HEK293 (cell line): ENCODE data around the gene AGRN.

Experiments used
- YY2 ChIP-seq: fragments of 450-650 bp; formaldehyde crosslinking; IDR thresholded peaks from 2 replicates; pipeline ENCODE4 v1.5.1; 2016; ENCODE audit warnings: missing biosample characterization, missing genetic modification characterization
- ZBTB20 ChIP-seq: fragments of 450-650 bp; formaldehyde crosslinking; IDR thresholded peaks from 2 replicates; pipeline ENCODE4 v1.5.1; 2016; ENCODE audit warnings: missing biosample characterization, missing genetic modification characterization
- ZFP37 ChIP-seq: fragments of 450-650 bp; formaldehyde crosslinking; IDR thresholded peaks from 2 replicates; pipeline ENCODE4 v1.5.1; 2016; ENCODE audit warnings: missing biosample characterization, missing genetic modification characterization
- ZNF10 ChIP-seq: fragments of 450-650 bp; formaldehyde crosslinking; IDR thresholded peaks from 2 replicates; pipeline ENCODE4 v1.5.1; 2017; ENCODE audit warnings: missing biosample characterization, missing genetic modification characterization
- ZNF175 ChIP-seq: fragments of 450-650 bp; formaldehyde crosslinking; IDR thresholded peaks from 2 replicates; pipeline ENCODE4 v1.5.1; 2016; ENCODE audit warnings: missing biosample characterization, missing genetic modification characterization
- ZNF2 ChIP-seq: fragments of 450-650 bp; formaldehyde crosslinking; IDR thresholded peaks from 2 replicates; pipeline ENCODE4 v1.5.1; 2016; ENCODE audit warnings: missing biosample characterization, missing genetic modification characterization
- ZNF221 ChIP-seq: fragments of 450-650 bp; formaldehyde crosslinking; IDR thresholded peaks from 2 replicates; pipeline ENCODE4 v1.5.1; 2017; ENCODE audit warnings: missing biosample characterization, missing genetic modification characterization, borderline replicate concordance
- ZNF266 ChIP-seq: fragments of 450-650 bp; formaldehyde crosslinking; IDR thresholded peaks from 2 replicates; pipeline ENCODE4 v1.5.1; 2016; ENCODE audit warnings: missing biosample characterization, missing genetic modification characterization, low read depth
- ZNF292 ChIP-seq: fragments of 450-650 bp; formaldehyde crosslinking; IDR thresholded peaks from 2 replicates; pipeline ENCODE4 v1.5.1; 2016; ENCODE audit warnings: low read depth, missing biosample characterization, missing genetic modification characterization, borderline replicate concordance
- ZNF391 ChIP-seq: fragments of 450-650 bp; formaldehyde crosslinking; IDR thresholded peaks from 2 replicates; pipeline ENCODE4 v1.5.1; 2016; ENCODE audit warnings: low read depth, missing biosample characterization, missing genetic modification characterization, borderline replicate concordance
- ZNF423 ChIP-seq: fragments of 450-650 bp; formaldehyde crosslinking; IDR thresholded peaks from 2 replicates; pipeline ENCODE4 v1.5.1; 2016; ENCODE audit warnings: missing biosample characterization, missing genetic modification characterization
- ZNF473 ChIP-seq: fragments of 450-650 bp; formaldehyde crosslinking; IDR thresholded peaks from 2 replicates; pipeline ENCODE4 v1.5.1; 2017; ENCODE audit warnings: missing biosample characterization, missing genetic modification characterization
- ZNF510 ChIP-seq: fragments of 450-650 bp; formaldehyde crosslinking; IDR thresholded peaks from 2 replicates; pipeline ENCODE4 v1.5.1; 2018; ENCODE audit warnings: mild to moderate bottlenecking, missing genetic modification characterization, missing biosample characterization; ENCODE audit not compliant: insufficient replicate concordance
- ZNF555 ChIP-seq: fragments of 450-650 bp; formaldehyde crosslinking; conservative IDR thresholded peaks from 2 replicates; pipeline ENCODE4 v1.5.1; 2017; ENCODE audit warnings: missing biosample characterization, mild to moderate bottlenecking, missing genetic modification characterization, inconsistent platforms
- ZNF610 ChIP-seq: fragments of 450-650 bp; formaldehyde crosslinking; IDR thresholded peaks from 2 replicates; pipeline ENCODE4 v1.5.1; 2016; ENCODE audit warnings: missing biosample characterization, missing genetic modification characterization, borderline replicate concordance
- ZNF626 ChIP-seq: fragments of 450-650 bp; sonication (Bioruptor Pico); formaldehyde crosslinking; IDR thresholded peaks from 2 replicates; pipeline ENCODE4 v1.5.1; 2018; ENCODE audit warnings: missing biosample characterization, missing genetic modification characterization, inconsistent platforms
- ZNF658 ChIP-seq: fragments of 450-650 bp; formaldehyde crosslinking; IDR thresholded peaks from 2 replicates; pipeline ENCODE4; 2016; ENCODE audit warnings: missing biosample characterization, missing genetic modification characterization
- ZNF76 ChIP-seq: fragments of 450-650 bp; formaldehyde crosslinking; IDR thresholded peaks from 2 replicates; pipeline ENCODE4; 2016; ENCODE audit warnings: low read depth, missing biosample characterization, missing genetic modification characterization, borderline replicate concordance
- ZNF792 ChIP-seq: fragments of 450-650 bp; formaldehyde crosslinking; IDR thresholded peaks from 2 replicates; pipeline ENCODE4 v1.5.1; 2016; ENCODE audit warnings: missing biosample characterization, missing genetic modification characterization
- ZNF830 ChIP-seq: fragments of 450-650 bp; IDR thresholded peaks from 2 replicates; pipeline ENCODE4 v1.5.0; 2018; ENCODE audit warnings: missing biosample characterization, missing genetic modification characterization, low read depth, mild to moderate bottlenecking, moderate library complexity
- TF ChIP-seq, protein P1 (sequence below): fragments of 450-650 bp; formaldehyde crosslinking; IDR thresholded peaks from 2 replicates; pipeline ENCODE4 v1.5.1; 2016; ENCODE audit warnings: missing biosample characterization, missing genetic modification characterization
- TF ChIP-seq, protein P2 (sequence below): fragments of 450-650 bp; formaldehyde crosslinking; IDR thresholded peaks from 2 replicates; pipeline ENCODE4 v1.5.1; 2017; ENCODE audit warnings: missing biosample characterization, mild to moderate bottlenecking, missing genetic modification characterization, moderate library complexity
- TF ChIP-seq, protein P3 (sequence below): fragments of 450-650 bp; formaldehyde crosslinking; IDR thresholded peaks from 2 replicates; pipeline ENCODE4 v1.5.1; 2016; ENCODE audit warnings: missing biosample characterization, missing genetic modification characterization
- TF ChIP-seq, protein P4 (sequence below): fragments of 450-650 bp; formaldehyde crosslinking; IDR thresholded peaks from 2 replicates; pipeline ENCODE4 v1.5.1; 2016; ENCODE audit warnings: missing biosample characterization, missing genetic modification characterization
- TF ChIP-seq, protein P5 (sequence below): fragments of 450-650 bp; formaldehyde crosslinking; IDR thresholded peaks from 2 replicates; pipeline ENCODE4 v1.5.1; 2016; ENCODE audit warnings: missing biosample characterization, missing genetic modification characterization
- TF ChIP-seq, protein P6 (sequence below): fragments of 450-650 bp; formaldehyde crosslinking; IDR thresholded peaks from 2 replicates; pipeline ENCODE4 v1.5.1; 2016; ENCODE audit warnings: missing biosample characterization, missing genetic modification characterization

Gene AGRN

DNA sequence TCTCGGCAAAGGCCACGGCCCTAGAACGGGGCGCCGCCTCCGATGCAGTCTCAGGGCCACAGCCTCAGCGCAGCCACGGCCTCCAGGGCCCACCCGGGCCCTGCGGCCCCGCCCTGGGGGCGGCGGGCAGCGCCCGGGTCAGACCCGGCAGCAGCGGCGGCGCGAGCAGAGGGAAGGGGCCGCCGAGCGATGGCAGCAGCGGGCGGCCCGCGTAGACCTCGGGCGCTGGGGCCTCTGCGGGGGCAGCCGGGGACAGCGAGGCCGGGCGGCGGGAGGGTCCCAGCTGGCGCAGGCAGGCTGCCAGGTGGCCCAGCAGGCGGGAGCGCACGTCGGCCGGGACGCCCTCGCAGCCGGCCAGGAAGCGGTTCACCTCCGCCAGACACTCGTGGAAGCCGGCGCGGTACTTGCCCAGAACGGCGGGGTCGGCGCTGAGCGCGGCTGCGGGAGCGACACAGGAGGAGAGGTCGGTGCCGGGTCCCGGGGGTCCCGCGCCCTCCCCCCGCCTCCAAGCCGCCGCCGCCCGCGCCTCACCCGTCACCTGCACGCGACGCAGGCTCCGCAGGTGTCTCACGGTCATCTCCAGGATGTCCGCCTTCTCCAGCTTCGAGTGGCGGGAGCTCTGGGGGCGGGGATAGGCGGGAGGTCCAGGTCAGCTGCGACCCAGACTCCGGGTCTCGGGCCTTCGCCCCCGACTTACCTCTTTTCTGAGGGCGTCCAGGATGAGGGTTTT, 20.8 kb upstream of the AGRN start (continued):
- TF ChIP-seq, protein P1, sequence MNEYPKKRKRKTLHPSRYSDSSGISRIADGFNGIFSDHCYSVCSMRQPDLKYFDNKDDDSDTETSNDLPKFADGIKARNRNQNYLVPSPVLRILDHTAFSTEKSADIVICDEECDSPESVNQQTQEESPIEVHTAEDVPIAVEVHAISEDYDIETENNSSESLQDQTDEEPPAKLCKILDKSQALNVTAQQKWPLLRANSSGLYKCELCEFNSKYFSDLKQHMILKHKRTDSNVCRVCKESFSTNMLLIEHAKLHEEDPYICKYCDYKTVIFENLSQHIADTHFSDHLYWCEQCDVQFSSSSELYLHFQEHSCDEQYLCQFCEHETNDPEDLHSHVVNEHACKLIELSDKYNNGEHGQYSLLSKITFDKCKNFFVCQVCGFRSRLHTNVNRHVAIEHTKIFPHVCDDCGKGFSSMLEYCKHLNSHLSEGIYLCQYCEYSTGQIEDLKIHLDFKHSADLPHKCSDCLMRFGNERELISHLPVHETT: no peak
- TF ChIP-seq ZFP37 (tag by site-specific recombination) (0 out of 2 replicates have a peak, but pooled peaks have one; percentile 54), ZNF221 (tag by site-specific recombination) (no peak), ZNF830 (tag by site-specific recombination) (no peak), ZNF626 (no peak), ZNF792 (tag by site-specific recombination) (no peak), ZNF658 (tag by site-specific recombination) (no peak), YY2 (no peak), ZNF292 (no peak), ZNF610 (tag by site-specific recombination) (no peak), ZNF391 (tag by site-specific recombination) (peak; percentile 47; the same call in 1 of the 2 replicates), ZNF555 (tag by site-specific recombination) (no peak), ZNF175 (tag by site-specific recombination) (no peak), ZNF2 (tag by site-specific recombination) (no peak), ZNF510 (tag by site-specific recombination) (no peak), ZNF473 (tag by site-specific recombination) (no peak), ZBTB20 (no peak; the same call in 1 of the 2 replicates), ZNF10 (tag by site-specific recombination) (no peak), ZNF423 (tag by site-specific recombination) (no peak; the same call in 1 of the 2 replicates), ZNF76 (tag by site-specific recombination) (no peak), ZNF266 (tag by site-specific recombination) (no peak)
- TF ChIP-seq, protein P2, sequence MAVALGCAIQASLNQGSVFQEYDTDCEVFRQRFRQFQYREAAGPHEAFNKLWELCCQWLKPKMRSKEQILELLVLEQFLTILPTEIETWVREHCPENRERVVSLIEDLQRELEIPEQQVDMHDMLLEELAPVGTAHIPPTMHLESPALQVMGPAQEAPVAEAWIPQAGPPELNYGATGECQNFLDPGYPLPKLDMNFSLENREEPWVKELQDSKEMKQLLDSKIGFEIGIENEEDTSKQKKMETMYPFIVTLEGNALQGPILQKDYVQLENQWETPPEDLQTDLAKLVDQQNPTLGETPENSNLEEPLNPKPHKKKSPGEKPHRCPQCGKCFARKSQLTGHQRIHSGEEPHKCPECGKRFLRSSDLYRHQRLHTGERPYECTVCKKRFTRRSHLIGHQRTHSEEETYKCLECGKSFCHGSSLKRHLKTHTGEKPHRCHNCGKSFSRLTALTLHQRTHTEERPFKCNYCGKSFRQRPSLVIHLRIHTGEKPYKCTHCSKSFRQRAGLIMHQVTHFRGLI (tag by site-specific recombination): no peak
- TF ChIP-seq, protein P3, sequence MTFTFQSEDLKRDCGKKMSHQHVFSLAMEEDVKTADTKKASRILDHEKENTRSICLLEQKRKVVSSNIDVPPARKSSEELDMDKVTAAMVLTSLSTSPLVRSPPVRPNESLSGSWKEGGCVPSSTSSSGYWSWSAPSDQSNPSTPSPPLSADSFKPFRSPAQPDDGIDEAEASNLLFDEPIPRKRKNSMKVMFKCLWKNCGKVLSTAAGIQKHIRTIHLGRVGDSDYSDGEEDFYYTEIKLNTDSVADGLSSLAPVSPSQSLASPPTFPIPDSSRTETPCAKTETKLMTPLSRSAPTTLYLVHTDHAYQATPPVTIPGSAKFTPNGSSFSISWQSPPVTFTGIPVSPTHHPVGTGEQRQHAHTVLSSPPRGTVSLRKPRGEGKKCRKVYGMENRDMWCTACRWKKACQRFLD (tag by site-specific recombination): no peak
- TF ChIP-seq, protein P4, sequence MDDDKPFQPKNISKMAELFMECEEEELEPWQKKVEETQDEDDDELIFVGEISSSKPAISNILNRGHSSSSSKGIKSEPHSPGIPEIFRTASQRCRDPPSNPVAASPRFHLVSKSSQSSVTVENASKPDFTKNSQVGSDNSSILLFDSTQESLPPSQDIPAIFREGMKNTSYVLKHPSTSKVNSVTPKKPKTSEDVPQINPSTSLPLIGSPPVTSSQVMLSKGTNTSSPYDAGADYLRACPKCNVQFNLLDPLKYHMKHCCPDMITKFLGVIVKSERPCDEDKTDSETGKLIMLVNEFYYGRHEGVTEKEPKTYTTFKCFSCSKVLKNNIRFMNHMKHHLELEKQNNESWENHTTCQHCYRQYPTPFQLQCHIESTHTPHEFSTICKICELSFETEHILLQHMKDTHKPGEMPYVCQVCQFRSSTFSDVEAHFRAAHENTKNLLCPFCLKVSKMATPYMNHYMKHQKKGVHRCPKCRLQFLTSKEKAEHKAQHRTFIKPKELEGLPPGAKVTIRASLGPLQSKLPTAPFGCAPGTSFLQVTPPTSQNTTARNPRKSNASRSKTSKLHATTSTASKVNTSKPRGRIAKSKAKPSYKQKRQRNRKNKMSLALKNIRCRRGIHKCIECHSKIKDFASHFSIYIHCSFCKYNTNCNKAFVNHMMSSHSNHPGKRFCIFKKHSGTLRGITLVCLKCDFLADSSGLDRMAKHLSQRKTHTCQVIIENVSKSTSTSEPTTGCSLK (tag by site-specific recombination): no peak
- TF ChIP-seq, protein P5, sequence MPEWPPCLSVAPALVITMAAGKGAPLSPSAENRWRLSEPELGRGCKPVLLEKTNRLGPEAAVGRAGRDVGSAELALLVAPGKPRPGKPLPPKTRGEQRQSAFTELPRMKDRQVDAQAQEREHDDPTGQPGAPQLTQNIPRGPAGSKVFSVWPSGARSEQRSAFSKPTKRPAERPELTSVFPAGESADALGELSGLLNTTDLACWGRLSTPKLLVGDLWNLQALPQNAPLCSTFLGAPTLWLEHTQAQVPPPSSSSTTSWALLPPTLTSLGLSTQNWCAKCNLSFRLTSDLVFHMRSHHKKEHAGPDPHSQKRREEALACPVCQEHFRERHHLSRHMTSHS (tag by site-specific recombination): no peak
- TF ChIP-seq, protein P6, sequence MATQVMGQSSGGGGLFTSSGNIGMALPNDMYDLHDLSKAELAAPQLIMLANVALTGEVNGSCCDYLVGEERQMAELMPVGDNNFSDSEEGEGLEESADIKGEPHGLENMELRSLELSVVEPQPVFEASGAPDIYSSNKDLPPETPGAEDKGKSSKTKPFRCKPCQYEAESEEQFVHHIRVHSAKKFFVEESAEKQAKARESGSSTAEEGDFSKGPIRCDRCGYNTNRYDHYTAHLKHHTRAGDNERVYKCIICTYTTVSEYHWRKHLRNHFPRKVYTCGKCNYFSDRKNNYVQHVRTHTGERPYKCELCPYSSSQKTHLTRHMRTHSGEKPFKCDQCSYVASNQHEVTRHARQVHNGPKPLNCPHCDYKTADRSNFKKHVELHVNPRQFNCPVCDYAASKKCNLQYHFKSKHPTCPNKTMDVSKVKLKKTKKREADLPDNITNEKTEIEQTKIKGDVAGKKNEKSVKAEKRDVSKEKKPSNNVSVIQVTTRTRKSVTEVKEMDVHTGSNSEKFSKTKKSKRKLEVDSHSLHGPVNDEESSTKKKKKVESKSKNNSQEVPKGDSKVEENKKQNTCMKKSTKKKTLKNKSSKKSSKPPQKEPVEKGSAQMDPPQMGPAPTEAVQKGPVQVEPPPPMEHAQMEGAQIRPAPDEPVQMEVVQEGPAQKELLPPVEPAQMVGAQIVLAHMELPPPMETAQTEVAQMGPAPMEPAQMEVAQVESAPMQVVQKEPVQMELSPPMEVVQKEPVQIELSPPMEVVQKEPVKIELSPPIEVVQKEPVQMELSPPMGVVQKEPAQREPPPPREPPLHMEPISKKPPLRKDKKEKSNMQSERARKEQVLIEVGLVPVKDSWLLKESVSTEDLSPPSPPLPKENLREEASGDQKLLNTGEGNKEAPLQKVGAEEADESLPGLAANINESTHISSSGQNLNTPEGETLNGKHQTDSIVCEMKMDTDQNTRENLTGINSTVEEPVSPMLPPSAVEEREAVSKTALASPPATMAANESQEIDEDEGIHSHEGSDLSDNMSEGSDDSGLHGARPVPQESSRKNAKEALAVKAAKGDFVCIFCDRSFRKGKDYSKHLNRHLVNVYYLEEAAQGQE: no peak
